NT2/D1 (cell line): Measurements from ENCODE around the gene FNDC3B.

ENCODE experiments used
- DNase-seq: peaks from one replicate; pipeline ENCODE4 v3.0.0-alpha.2; 2011; ENCODE audit warnings: low read depth, low spot score
- H3K27me3 ChIP-seq: 2 replicates; pipeline ENCODE4 v1.6.0; 2011; ENCODE audit warnings: mild to moderate bottlenecking; ENCODE audit not compliant: insufficient read length, insufficient read depth
- H3K36me3 ChIP-seq: 2 replicates; pipeline ENCODE4 v1.6.1; 2011; ENCODE audit warnings: mild to moderate bottlenecking, low read length, mixed read lengths; ENCODE audit not compliant: insufficient read depth, insufficient read length
- H3K4me1 ChIP-seq: 2 replicates; pipeline ENCODE4 v1.5.1; 2011; ENCODE audit not compliant: insufficient read depth, insufficient read length
- H3K4me3 ChIP-seq: 2 replicates; pipeline ENCODE4 v1.5.1; 2011; ENCODE audit warnings: low read depth; ENCODE audit not compliant: insufficient read length
- H3K9ac ChIP-seq: 2 replicates; pipeline ENCODE4 v1.6.0; 2011; ENCODE audit warnings: low read depth; ENCODE audit not compliant: insufficient read length
- H3K9me3 ChIP-seq: 2 replicates; pipeline ENCODE4 v1.5.1; 2011; ENCODE audit warnings: mild to moderate bottlenecking, low read length; ENCODE audit not compliant: insufficient read depth
- SUZ12 ChIP-seq: IDR thresholded peaks from 2 replicates; pipeline ENCODE4 v1.6.1; 2011; ENCODE audit not compliant: insufficient read length, insufficient read depth; ENCODE audit errors: extremely low read depth
- YY1 ChIP-seq: IDR thresholded peaks from 2 replicates; pipeline ENCODE4 v1.6.1; 2011; ENCODE audit not compliant: insufficient read length, insufficient read depth
- ZNF274 ChIP-seq: IDR thresholded peaks from 2 replicates; pipeline ENCODE4 v1.6.1; 2011; ENCODE audit warnings: mild to moderate bottlenecking, low read depth, low read length

FNDC3B gene

GRCh38 chr3:172096881-172097420 lies 57.6 kb downstream of the FNDC3B start:
- Histone ChIP-seq H3K4me1 (no peaks in the 10 kb centered on the region), H3K27me3 (no peaks in the 10 kb centered on the region), H3K36me3 (no peaks in the 10 kb centered on the region), H3K9ac (no peak overlapping the region), H3K9me3 (no peaks in the 10 kb centered on the region), H3K4me3 (no peak overlapping the region)
- TF ChIP-seq YY1 (no peak), ZNF274 (no peak), SUZ12 (no peak)
- no peak for DNase-seq

- H3K27me3 ChIP-seq, result no peaks in the 10 kb centered on the region
Measured at GRCh38 chr3:172097585-172097984, 58.2 kb downstream of the FNDC3B start.

GRCh38 chr3:172098698-172099494 lies 59.5 kb downstream of the FNDC3B start:
- Histone ChIP-seq H3K9me3 (no peaks in the 10 kb centered on the region), H3K27me3 (no peaks in the 10 kb centered on the region), H3K9ac (no peak overlapping the region), H3K4me1 (no peaks in the 10 kb centered on the region), H3K4me3 (no peak overlapping the region), H3K36me3 (no peaks in the 10 kb centered on the region)
- peak; percentile 32 for DNase-seq
- no peak for TF ChIP-seq SUZ12
- TF ChIP-seq ZNF274, result no peak
- no peak for TF ChIP-seq YY1

More at GRCh38 chr3:172097585-172097984, 58.2 kb downstream of the FNDC3B start:
- Histone ChIP-seq H3K4me3 (no peak overlapping the region), H3K36me3 (no peaks in the 10 kb centered on the region), H3K9ac (no peak overlapping the region), H3K4me1 (no peaks in the 10 kb centered on the region), H3K9me3 (no peaks in the 10 kb centered on the region)
- DNase-seq, result no peak
- TF ChIP-seq SUZ12, result no peak
- no peak for TF ChIP-seq ZNF274
- no peak for TF ChIP-seq YY1

- Histone ChIP-seq H3K27me3 (no peaks in the 10 kb centered on the region), H3K9ac (no peak overlapping the region), H3K4me3 (no peak overlapping the region), H3K36me3 (no peaks in the 10 kb centered on the region), H3K9me3 (no peaks in the 10 kb centered on the region), H3K4me1 (no peaks in the 10 kb centered on the region)
- no peak for DNase-seq
- TF ChIP-seq ZNF274, result no peak
- TF ChIP-seq YY1, result no peak
- TF ChIP-seq SUZ12, result no peak
Measured at GRCh38 chr3:172099495-172099808, 60.1 kb downstream of the FNDC3B start.

GRCh38 chr3:172100482-172100881 lies 61.1 kb downstream of the FNDC3B start:
- H3K4me1 ChIP-seq, result no peaks in the 10 kb centered on the region
- TF ChIP-seq SUZ12 (no peak), ZNF274 (no peak), YY1 (no peak)
- no peaks in the 10 kb centered on the region for H3K9me3 ChIP-seq
- H3K4me3 ChIP-seq, result no peak overlapping the region
- H3K27me3 ChIP-seq, result no peaks in the 10 kb centered on the region
- no peaks in the 10 kb centered on the region for H3K36me3 ChIP-seq
- no peak for DNase-seq
- H3K9ac ChIP-seq, result no peak overlapping the region

GRCh38 chr3:172101107-172101506 lies 61.7 kb downstream of the FNDC3B start:
- no peak for TF ChIP-seq ZNF274
- TF ChIP-seq SUZ12, result no peak
- no peak for TF ChIP-seq YY1
- H3K4me1 ChIP-seq, result no peaks in the 10 kb centered on the region
- H3K9me3 ChIP-seq, result no peaks in the 10 kb centered on the region
- H3K4me3 ChIP-seq, result no peak overlapping the region
- H3K9ac ChIP-seq, result no peak overlapping the region
- H3K36me3 ChIP-seq, result no peaks in the 10 kb centered on the region
- H3K27me3 ChIP-seq, result no peaks in the 10 kb centered on the region
- DNase-seq, result no peak

GRCh38 chr3:172102123-172102882 lies 62.9 kb downstream of the FNDC3B start:
- Histone ChIP-seq H3K4me3 (no peak overlapping the region), H3K9me3 (no peaks in the 10 kb centered on the region), H3K27me3 (no peaks in the 10 kb centered on the region), H3K36me3 (no peaks in the 10 kb centered on the region), H3K9ac (no peak overlapping the region), H3K4me1 (no peaks in the 10 kb centered on the region)
- DNase-seq, result no peak
- no peak for TF ChIP-seq SUZ12
- no peak for TF ChIP-seq YY1
- TF ChIP-seq ZNF274, result no peak
